Body of pancreas (tissue), 4 donors: ENCODE measurements around the gene HTRA2.

ENCODE experiments used
- CTCF ChIP-seq, 7 experiments: fragments of 450-650 bp in 4 of 7; fragments of 200-600 bp in 3 of 7; sonication (generic) in 3 of 7; IDR thresholded peaks; one replicate each; pipeline ENCODE4 v1.5.1; 2016 to 2019; ENCODE audit warnings: antibody characterized with exemption in 7 of 7
- POLR2A ChIP-seq, 3 donors: fragments of 450-650 bp; IDR thresholded peaks; one replicate each; pipeline ENCODE4 v1.6.1; 2016; ENCODE audit warnings: antibody characterized with exemption in 3 of 3, mild to moderate bottlenecking in 2 of 3

- TF ChIP-seq POLR2A (IDR thresholded peaks at IDR 0.05) (no peak), CTCF (IDR thresholded peaks at IDR 0.05) (no peak)
These were observed 9.2 kb downstream of the HTRA2 start for GRCh38 chr2:74538881-74539339.
